Naive thymus-derived CD8-positive, alpha-beta T cell (primary cell): ENCODE measurements around the gene LARGE2. TPM values are rescaled to one million over a fixed set of nuclear protein-coding genes. Genes with fewer than 3 reads are reported as not detected.
"Not testable (repeated sequence)": the region's sequence is repeated elsewhere in the genome, so short reads cannot be mapped to it uniquely, and the experiment has no call there.

Source experiments
- ATAC-seq, 2 donors: fragments of 150-1000 bp; cut with Tn5 transposase in 1 of 2; sonication (Bioruptor Pico), chemical (Tn5 transposase) in 1 of 2; 1 replicate in 1 of 2; 2 replicates in 1 of 2; pipeline ENCODE4 v1.10.0; 2021; ENCODE audit warnings: mild to moderate bottlenecking in 2 of 2, moderate library complexity in 2 of 2
- POLR2A ChIA-PET: fragments of 350-600 bp; sonication (Branson Sonifier 250); formaldehyde crosslinking; loops from one replicate; lab custom pipeline; 2021; ENCODE audit warnings: antibody characterized with exemption; lab: Charles Lee
- DNase-seq, 10 donors: peaks; one replicate each; pipeline versions ENCODE4 v3.0.0 to v3.0.0-alpha.2; 2020 to 2022
- H3K27ac Mint-ChIP-seq, 10 donors: one replicate each; pipeline ENCODE4 v1.8.0; 2020 to 2022; ENCODE audit warnings: mild to moderate bottlenecking in 10 of 10, mixed read lengths in 10 of 10, moderate library complexity in 4 of 10, inconsistent platforms in 1 of 10
- H3K27me3 Mint-ChIP-seq, 5 donors: one replicate each; pipeline ENCODE4 v1.8.0; 2021 to 2022; ENCODE audit warnings: mixed read lengths in 5 of 5
- H3K36me3 Mint-ChIP-seq, 3 donors: one replicate each; pipeline ENCODE4 v1.8.0; 2020 to 2022; ENCODE audit warnings: mixed read lengths in 3 of 3, mild to moderate bottlenecking in 2 of 3, inconsistent platforms in 1 of 3
- H3K4me1 Mint-ChIP-seq, 4 donors: one replicate each; pipeline ENCODE4 v1.8.0; 2021 to 2022; ENCODE audit warnings: mixed read lengths in 4 of 4
- H3K4me3 Mint-ChIP-seq, 10 donors: one replicate each; pipeline ENCODE4 v1.8.0; 2020 to 2022; ENCODE audit warnings: mild to moderate bottlenecking in 10 of 10, mixed read lengths in 10 of 10, moderate library complexity in 6 of 10, inconsistent platforms in 1 of 10
- H3K9me3 Mint-ChIP-seq, 9 donors: one replicate each; pipeline ENCODE4 v1.8.0; 2020 to 2022; ENCODE audit warnings: mixed read lengths in 9 of 9, mild to moderate bottlenecking in 3 of 9, inconsistent platforms in 1 of 9, moderate library complexity in 1 of 9
- polyA plus RNA-seq, 3 donors: library from polyadenylated mRNA; unstranded; fragments of 300-500 nt; fragmentation: Illumina TruSeq; gene quantifications; one replicate each; pipeline ENCODE4 v1.2.3, GENCODE V29; 2021
- total RNA-seq, 8 experiments: library from RNA in 2 of 8; stranded (reverse) in 2 of 8; gene quantifications; one replicate each; pipeline ENCODE4 v1.2.3 and lab custom pipeline; 2021 to 2026

Gene LARGE2
- total and polyA plus RNA-seq, 5 experiments from 2014 or later, result 0.71 to 5.6 (median 2.0) TPM

GRCh38 chr11:45899448-45900174 is 22.8 kb upstream of the LARGE2 start:
- DNase-seq (peak; percentile 53 to 89 (median 65)), ATAC-seq (peak; percentile 78 to 81)
- Mint-ChIP-seq H3K9me3 (no peaks in the 10 kb centered on the region), H3K4me3 (peak overlapping the region; percentile 50 to 80 (median 74)), H3K4me1 (peaks cover 5 to 17% (median 9%) of the 10 kb centered on the region in 4 donors), H3K27ac (peak overlapping the region in 6 of 10 donors; percentile 18 to 80 (median 44)), H3K36me3 (no peaks in the 10 kb centered on the region), H3K27me3 (peaks cover 10 to 44% (median 13%) of the 10 kb centered on the region in 5 donors)
- POLR2A ChIA-PET, result interaction anchor here (0.7 kb wide), 1 partner anchor 55 kb away, joined by 4 read pairs; no protein-coding TSS in a partner anchor

- POLR2A ChIA-PET, result interaction anchor here (1.0 to 1.1 kb wide), 2 partner anchors 15 to 17 kb away, joined by 3 to 5 read pairs; partner anchors contain the start of gene PEX16
- Mint-ChIP-seq H3K27ac (peak overlapping the region in 5 of 10 donors; percentile 20 to 82 (median 47)), H3K27me3 (peaks cover 3 to 37% (median 7%) of the 10 kb centered on the region in 5 donors), H3K4me1 (peaks cover 2 to 19% (median 10%) of the 10 kb centered on the region in 4 donors), H3K4me3 (peak overlapping the region; percentile 53 to 80 (median 70))
- not testable (repeated sequence) for H3K9me3 Mint-ChIP-seq, H3K36me3 Mint-ChIP-seq, DNase-seq
- peak; percentile 11 to 18 for ATAC-seq
Measured at GRCh38 chr11:45900175-45900800, 22.2 kb upstream of the LARGE2 start.

- H3K4me3 Mint-ChIP-seq, result peak overlapping the region; percentile 53 to 80 (median 70)
- H3K27me3 Mint-ChIP-seq, result peaks cover 3 to 30% (median 5%) of the 10 kb centered on the region in 5 donors
- peak overlapping the region in 6 of 10 donors; percentile 20 to 82 (median 52) for H3K27ac Mint-ChIP-seq
- no peak for DNase-seq
- no peaks in the 10 kb centered on the region for H3K36me3 Mint-ChIP-seq
- no peaks in the 10 kb centered on the region for H3K9me3 Mint-ChIP-seq
- ATAC-seq, result no peak
- POLR2A ChIA-PET, result interaction anchor here (0.5 to 1.1 kb wide), 3 partner anchors 14 to 50 kb away, joined by 3 to 5 read pairs (median 5); partner anchors contain the start of gene PEX16
- H3K4me1 Mint-ChIP-seq, result peaks cover 2 to 23% (median 14%) of the 10 kb centered on the region in 4 donors
Measured at GRCh38 chr11:45900916-45901617, 21.4 kb upstream of the LARGE2 start.

DNA sequence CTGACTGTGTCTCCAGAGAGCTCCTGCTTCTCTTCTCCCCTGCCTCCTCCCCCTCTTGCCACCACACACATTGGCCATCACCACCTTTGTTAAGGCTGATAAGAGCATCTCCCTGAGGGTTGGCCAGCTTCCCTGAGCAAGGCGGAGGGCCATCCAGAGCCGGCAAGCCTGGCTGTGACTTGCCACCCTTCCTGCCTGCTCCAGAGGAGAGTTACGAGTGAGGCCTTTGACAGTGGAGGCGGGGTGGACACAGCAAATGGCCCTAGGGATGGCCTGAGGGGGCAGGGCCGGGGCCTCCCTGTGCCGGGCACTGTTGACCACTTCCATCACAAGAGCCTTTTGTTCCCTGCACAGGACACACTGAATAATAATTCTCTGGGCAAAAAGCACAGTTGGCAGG is 20.8 kb upstream of the LARGE2 start:
- no peaks in the 10 kb centered on the region for H3K36me3 Mint-ChIP-seq
- H3K9me3 Mint-ChIP-seq, result no peaks in the 10 kb centered on the region
- H3K4me1 Mint-ChIP-seq, result peaks cover 5 to 23% (median 19%) of the 10 kb centered on the region in 4 donors
- ATAC-seq, result no peak
- H3K27me3 Mint-ChIP-seq, result peaks cover 3 to 26% (median 5%) of the 10 kb centered on the region in 5 donors
- DNase-seq, result no peak
- peak overlapping the region in 2 of 10 donors; percentile 56 to 82 for H3K27ac Mint-ChIP-seq
- POLR2A ChIA-PET, result interaction anchor here (1.0 kb wide), 1 partner anchor 16 kb away, joined by 3 read pairs; the partner anchor contains the start of gene PEX16
- H3K4me3 Mint-ChIP-seq, result peak overlapping the region in 4 of 10 donors; percentile 15 to 75 (median 42)

DNA sequence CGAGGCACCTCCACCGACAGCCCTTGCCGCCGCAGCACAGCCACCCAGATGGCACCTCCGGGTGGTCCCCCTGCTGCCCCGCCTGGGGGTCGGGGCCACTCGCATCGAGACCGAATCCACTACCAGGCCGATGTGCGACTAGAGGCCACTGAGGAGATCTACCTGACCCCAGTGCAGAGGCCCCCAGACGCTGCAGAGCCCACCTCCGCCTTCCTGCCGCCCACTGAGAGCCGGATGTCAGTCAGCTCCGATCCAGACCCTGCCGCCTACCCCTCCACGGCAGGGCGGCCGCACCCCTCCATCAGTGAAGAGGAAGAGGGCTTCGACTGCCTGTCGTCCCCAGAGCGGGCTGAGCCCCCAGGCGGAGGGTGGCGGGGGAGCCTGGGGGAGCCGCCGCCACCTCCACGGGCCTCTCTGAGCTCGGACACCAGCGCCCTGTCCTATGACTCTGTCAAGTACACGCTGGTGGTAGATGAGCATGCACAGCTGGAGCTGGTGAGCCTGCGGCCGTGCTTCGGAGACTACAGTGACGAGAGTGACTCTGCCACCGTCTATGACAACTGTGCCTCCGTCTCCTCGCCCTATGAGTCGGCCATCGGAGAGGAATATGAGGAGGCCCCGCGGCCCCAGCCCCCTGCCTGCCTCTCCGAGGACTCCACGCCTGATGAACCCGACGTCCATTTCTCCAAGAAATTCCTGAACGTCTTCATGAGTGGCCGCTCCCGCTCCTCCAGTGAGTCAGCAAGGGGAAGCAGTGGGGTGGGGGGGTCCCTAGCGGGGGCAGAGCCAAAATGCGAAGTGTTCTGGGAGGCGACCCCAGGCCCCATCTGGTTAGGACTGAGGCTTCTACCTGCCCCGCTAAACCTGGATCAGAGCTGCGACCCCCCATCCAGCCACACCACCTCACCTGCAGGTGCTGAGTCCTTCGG is 19.7 kb upstream of the LARGE2 start:
- Mint-ChIP-seq H3K4me1 (peaks cover 5 to 24% (median 20%) of the 10 kb centered on the region in 4 donors), H3K9me3 (no peaks in the 10 kb centered on the region), H3K27me3 (peaks cover 3 to 17% (median 5%) of the 10 kb centered on the region in 5 donors), H3K27ac (peak overlapping the region in 1 of 10 donors; percentile 82), H3K36me3 (no peaks in the 10 kb centered on the region), H3K4me3 (no peak overlapping the region)
- DNase-seq, result no peak
- ATAC-seq, result no peak
- POLR2A ChIA-PET, result no interaction called here

GRCh38 chr11:45904309-45904915 is 18.0 kb upstream of the LARGE2 start:
- Mint-ChIP-seq H3K27me3 (peaks cover 0 to 5% (median 0%) of the 10 kb centered on the region in 5 donors), H3K27ac (no peak overlapping the region), H3K4me1 (peaks cover 9 to 21% (median 19%) of the 10 kb centered on the region in 4 donors), H3K36me3 (peaks cover 0 to 3% (median 0%) of the 10 kb centered on the region in 3 donors), H3K4me3 (no peak overlapping the region), H3K9me3 (no peaks in the 10 kb centered on the region)
- DNase-seq, result no peak
- POLR2A ChIA-PET, result no interaction called here
- ATAC-seq, result no peak

DNA sequence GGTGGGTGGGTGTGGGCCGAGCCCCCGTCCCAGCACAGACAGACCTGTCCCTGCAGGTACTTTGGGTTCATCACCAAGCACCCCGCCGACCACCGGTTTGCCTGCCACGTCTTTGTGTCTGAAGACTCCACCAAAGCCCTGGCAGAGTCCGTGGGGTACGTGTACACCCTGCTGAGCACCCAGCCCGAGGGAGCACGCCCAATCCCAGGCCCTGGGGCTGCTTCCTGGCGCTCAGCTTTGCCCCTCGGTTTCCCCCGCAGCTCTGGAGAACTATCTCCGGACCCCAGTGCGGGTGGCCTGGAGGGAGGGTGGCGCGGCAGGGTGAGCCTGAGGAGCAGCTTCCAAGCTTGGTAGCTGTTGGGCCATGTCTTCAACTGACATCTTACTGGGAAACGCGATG is 17.4 kb upstream of the LARGE2 start:
- POLR2A ChIA-PET, result no interaction called here
- Mint-ChIP-seq H3K27me3 (peaks cover 0 to 5% (median 0%) of the 10 kb centered on the region in 5 donors), H3K27ac (peak overlapping the region in 1 of 10 donors; percentile 9), H3K4me3 (no peak overlapping the region), H3K36me3 (peaks cover 0 to 8% (median 0%) of the 10 kb centered on the region in 3 donors), H3K4me1 (peaks cover 8 to 20% (median 19%) of the 10 kb centered on the region in 4 donors), H3K9me3 (no peaks in the 10 kb centered on the region)
- ATAC-seq (no peak), DNase-seq (no peak)

DNA sequence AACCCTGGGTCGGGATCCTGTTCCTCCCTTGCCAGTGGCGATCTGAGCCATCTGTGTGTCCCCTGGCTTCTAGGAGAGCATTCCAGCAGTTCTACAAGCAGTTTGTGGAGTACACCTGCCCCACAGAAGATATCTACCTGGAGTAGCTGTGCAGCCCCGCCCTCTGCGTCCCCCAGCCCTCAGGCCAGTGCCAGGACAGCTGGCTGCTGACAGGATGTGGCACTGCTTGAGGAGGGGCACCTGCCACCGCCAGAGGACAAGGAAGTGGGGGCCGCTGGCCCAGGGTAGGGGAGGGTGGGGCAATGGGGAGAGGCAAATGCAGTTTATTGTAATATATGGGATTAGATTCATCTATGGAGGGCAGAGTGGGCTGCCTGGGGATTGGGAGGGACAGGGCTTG is 16.9 kb upstream of the LARGE2 start:
- H3K36me3 Mint-ChIP-seq, POLR2A ChIA-PET: not testable (repeated sequence)
- H3K27ac Mint-ChIP-seq, result peak overlapping the region in 2 of 10 donors; percentile 9 to 12

GRCh38 chr11:45906096-45906682 is 16.3 kb upstream of the LARGE2 start:
- Mint-ChIP-seq H3K4me3 (peak overlapping the region in 1 of 10 donors; percentile 28), H3K9me3 (no peaks in the 10 kb centered on the region), H3K36me3 (peaks cover 0 to 16% (median 0%) of the 10 kb centered on the region in 3 donors), H3K4me1 (peaks cover 10 to 18% (median 15%) of the 10 kb centered on the region in 4 donors), H3K27me3 (no peaks in the 10 kb centered on the region), H3K27ac (peak overlapping the region in 2 of 10 donors; percentile 22 to 31)
- POLR2A ChIA-PET, result no interaction called here
- ATAC-seq, result no peak
- no peak for DNase-seq

More for the DNA sequence above, 16.9 kb upstream of the LARGE2 start:
- not testable (repeated sequence) for DNase-seq, H3K9me3 Mint-ChIP-seq, H3K27me3 Mint-ChIP-seq, H3K4me3 Mint-ChIP-seq
- peak; percentile 9 to 20 for ATAC-seq
- peaks cover 8 to 18% (median 17%) of the 10 kb centered on the region in 4 donors for H3K4me1 Mint-ChIP-seq

DNA sequence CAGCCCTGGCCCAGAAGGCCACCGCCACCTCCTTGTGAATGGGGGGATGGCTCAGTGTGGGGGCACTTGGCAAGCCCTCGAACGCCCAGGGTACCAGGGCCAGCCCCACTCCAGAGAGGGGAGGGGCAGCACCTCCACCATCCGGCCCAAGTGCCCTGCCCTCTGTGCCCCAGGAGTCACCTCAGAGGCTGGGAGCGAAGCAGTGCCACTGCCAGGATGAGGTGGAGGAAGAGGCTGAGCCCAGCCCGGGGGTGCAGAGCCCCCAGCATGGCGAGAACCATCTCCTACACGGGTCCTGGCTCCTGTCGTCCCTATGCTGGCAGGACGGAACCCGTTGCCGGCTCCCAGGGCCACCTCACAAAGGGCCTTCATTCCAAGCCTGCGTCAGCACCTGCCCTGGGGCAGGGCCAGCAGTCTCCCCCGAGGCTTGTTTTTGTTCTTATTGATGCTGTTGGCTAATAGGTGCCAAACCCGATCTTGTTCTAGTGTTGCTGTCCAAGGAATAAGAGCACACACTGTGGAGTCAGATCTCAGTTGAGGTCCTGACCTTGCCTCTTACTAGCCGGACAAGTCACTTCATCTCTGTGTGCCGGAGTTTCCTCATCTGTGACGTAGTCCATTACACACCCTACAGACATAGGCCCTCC is 15.4 kb upstream of the LARGE2 start, which contains the start of gene FREY1:
TSS of gene FREY1 (minus strand) at position 307 of the 647 bp plus-strand sequence. CDS start at position 281, 26 bp downstream.
- ATAC-seq (peak in 1 of 2 donors; percentile 15), DNase-seq (no peak)
- H3K27ac Mint-ChIP-seq, result peak within 1 kb of the TSS in 2 of 10 donors; percentile 22 to 84
- H3K4me1 Mint-ChIP-seq, result peaks cover 10 to 18% (median 15%) of the 10 kb centered on the region in 4 donors
- peaks cover 0 to 22% (median 0%) of the 10 kb centered on the region in 3 donors for H3K36me3 Mint-ChIP-seq
- H3K27me3 Mint-ChIP-seq, result no peaks in the 10 kb centered on the region
- POLR2A ChIA-PET, result interaction anchor here (0.6 to 1.3 kb wide), 2 partner anchors 11 to 1543 kb away, joined by 3 read pairs; no protein-coding TSS in a partner anchor
- peak within 1 kb of the TSS in 1 of 10 donors; percentile 28 for H3K4me3 Mint-ChIP-seq
- no peaks in the 10 kb centered on the region for H3K9me3 Mint-ChIP-seq
